Keratinocyte (primary cell): ENCODE measurements around the gene ITPK1. TPM values are rescaled to one million over a fixed set of nuclear protein-coding genes. Genes with fewer than 3 reads are reported as not detected.

Experiments
- DNase-seq: peaks from one replicate; pipeline ENCODE4 v3.0.0-alpha.2; 2011; ENCODE audit warnings: low read depth, missing footprints, low spot score
- FAIRE-seq: peaks from 2 replicates; lab custom pipeline; 2011; peaks lifted over from hg19 to GRCh38; lab: Jason Lieb, UNC
- H2AFZ ChIP-seq: 2 replicates; pipeline ENCODE4 v1.6.0; 2012; ENCODE audit warnings: low read length, control low read depth, inconsistent platforms; ENCODE audit not compliant: control insufficient read depth
- H3K27ac ChIP-seq: 2 replicates; pipeline ENCODE4 v1.5.1; 2011; ENCODE audit warnings: low read length; ENCODE audit not compliant: control insufficient read depth, insufficient read depth
- H3K27me3 ChIP-seq: 3 replicates; pipeline ENCODE4 v1.6.0; 2011; ENCODE audit warnings: low read length; ENCODE audit not compliant: control insufficient read depth, insufficient read depth; ENCODE audit errors: extremely low read depth
- H3K36me3 ChIP-seq, 2 experiments: 2 replicates in 1 of 2; 3 replicates in 1 of 2; pipeline ENCODE4 v1.5.1; 2011; ENCODE audit warnings: low read length in 2 of 2, mild to moderate bottlenecking in 1 of 2; ENCODE audit not compliant: control insufficient read depth in 2 of 2, insufficient read depth in 2 of 2; ENCODE audit errors: extremely low read depth in 1 of 2
- H3K4me1 ChIP-seq: 3 replicates; pipeline ENCODE4 v1.5.1; 2011; ENCODE audit warnings: low read length; ENCODE audit not compliant: control insufficient read depth, insufficient read depth; ENCODE audit errors: extremely low read depth
- H3K4me2 ChIP-seq: 3 replicates; pipeline ENCODE4 v1.6.0; 2011; ENCODE audit warnings: low read depth, low read length; ENCODE audit not compliant: control insufficient read depth, insufficient read depth; ENCODE audit errors: extremely low read depth
- H3K4me3 ChIP-seq, 3 experiments: fragments of 200-600 bp in 1 of 3; sonication (generic) in 1 of 3; 2 replicates in 2 of 3; 3 replicates in 1 of 3; pipeline ENCODE4 v1.5.1; 2011 to 2016; ENCODE audit warnings: low read length in 3 of 3, mild to moderate bottlenecking in 3 of 3, control low read depth in 2 of 3, inconsistent platforms in 1 of 3, low read depth in 1 of 3, mixed read lengths in 1 of 3, mixed run types in 1 of 3, moderate library complexity in 1 of 3; ENCODE audit not compliant: control insufficient read depth in 2 of 3, insufficient read depth in 2 of 3; ENCODE audit errors: extremely low read depth in 1 of 3
- H3K79me2 ChIP-seq: 2 replicates; pipeline ENCODE4 v1.6.0; 2012; ENCODE audit warnings: low read length; ENCODE audit not compliant: control insufficient read depth, insufficient read depth
- H3K9ac ChIP-seq: 3 replicates; pipeline ENCODE4 v1.6.0; 2011; ENCODE audit warnings: low read length; ENCODE audit not compliant: control insufficient read depth, insufficient read depth; ENCODE audit errors: extremely low read depth
- H3K9me1 ChIP-seq: 3 replicates; pipeline ENCODE4 v1.6.0; 2011; ENCODE audit warnings: low read length; ENCODE audit not compliant: control insufficient read depth, insufficient read depth; ENCODE audit errors: extremely low read depth
- H3K9me3 ChIP-seq: 2 replicates; pipeline ENCODE4 v1.5.1; 2012; ENCODE audit warnings: low read depth, low read length; ENCODE audit not compliant: control insufficient read depth
- H4K20me1 ChIP-seq: 3 replicates; pipeline ENCODE4 v1.6.0; 2011; ENCODE audit warnings: low read length; ENCODE audit not compliant: control insufficient read depth, insufficient read depth; ENCODE audit errors: extremely low read depth
- EZH2 ChIP-seq: IDR thresholded peaks from one replicate; pipeline ENCODE4 v1.6.1; 2012; ENCODE audit warnings: inconsistent platforms, mild to moderate bottlenecking, low read length, moderate library complexity
- dilution Hi-C: fragments of 300-500 bp; cut with MboI; formaldehyde crosslinking; loops from one replicate; pipeline ENCODE4 v1.7.0; 2020; ENCODE audit warnings: low sequenced_read_pairs; ENCODE audit not compliant: extremely low pct_ligation_motif_present
- polyA plus RNA-seq, 5 experiments: library from polyadenylated mRNA; depleted of rRNA in 3 of 5; stranded (reverse) in 3 of 5; stranded (forward) in 1 of 5; unstranded in 1 of 5; fragments of >200 nt; gene quantifications; 1 replicate in 1 of 5; 2 replicates in 3 of 5; 3 replicates in 1 of 5; pipeline versions ENCODE4 v1.2.1 to v1.2.3, GENCODE V29; 2011 to 2012; ENCODE audit warnings: missing spikeins in 2 of 5, low read depth in 1 of 5, low replicate concordance in 1 of 5
- TF ChIP-seq, protein P1 (sequence below), 3 experiments: IDR thresholded peaks in 1 of 3; conservative IDR thresholded peaks in 1 of 3; optimal IDR thresholded peaks in 1 of 3; 2 replicates in 2 of 3; 3 replicates in 1 of 3; pipeline versions ENCODE3 to v1.5.1; 2011; ENCODE audit warnings: low read length in 3 of 3, mild to moderate bottlenecking in 3 of 3, moderate library complexity in 2 of 3, control low read depth in 1 of 3, inconsistent platforms in 1 of 3; ENCODE audit not compliant: insufficient read depth in 2 of 3; ENCODE audit errors: extremely low read depth in 1 of 3

ITPK1 gene
- polyA plus RNA-seq, 1 donor (not counting 4 experiments of a cell fraction or from before 2014, with no cell fraction given): 67.8 TPM

DNA sequence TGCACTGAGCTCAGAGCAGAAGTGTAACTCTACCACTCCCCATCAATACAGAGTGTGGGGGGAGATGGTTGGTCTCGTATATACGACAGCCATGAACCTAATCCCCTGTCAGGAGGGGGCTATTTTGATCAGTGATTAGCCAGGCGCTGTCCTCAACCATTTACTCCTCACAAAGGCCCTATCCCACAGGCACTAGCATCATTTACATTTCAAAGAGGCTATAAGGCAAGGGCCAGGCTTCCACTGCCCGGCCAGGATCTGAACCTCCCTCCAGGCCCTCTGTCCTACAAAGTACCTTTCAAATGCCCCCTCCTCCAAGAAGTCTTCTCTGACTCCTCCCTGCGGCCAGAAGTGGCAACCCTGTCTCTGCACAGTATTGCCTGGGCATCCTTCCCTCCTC lies 74.7 kb downstream of the ITPK1 start:
- FAIRE-seq: no peak

DNA sequence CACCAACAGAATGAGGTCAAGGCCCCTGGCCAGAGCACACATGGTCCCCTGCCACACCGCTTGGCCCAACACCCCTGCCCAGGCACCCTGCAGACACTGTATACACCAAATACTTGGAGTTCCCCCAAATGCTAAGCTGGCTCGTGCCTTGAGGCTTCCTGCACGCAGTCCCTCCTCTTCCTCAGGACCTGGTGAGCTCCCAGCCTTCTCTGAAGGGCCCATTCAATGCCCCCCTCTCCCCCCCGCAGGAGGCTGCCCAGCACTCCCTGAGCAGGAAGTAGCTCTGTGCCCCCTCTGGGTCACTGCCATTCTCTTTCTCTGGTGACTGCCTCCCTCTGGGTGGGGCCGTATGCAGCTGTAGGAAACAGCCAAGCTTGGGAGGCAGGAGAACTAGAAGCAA lies 75.3 kb downstream of the ITPK1 start:
- TF ChIP-seq, protein P1, sequence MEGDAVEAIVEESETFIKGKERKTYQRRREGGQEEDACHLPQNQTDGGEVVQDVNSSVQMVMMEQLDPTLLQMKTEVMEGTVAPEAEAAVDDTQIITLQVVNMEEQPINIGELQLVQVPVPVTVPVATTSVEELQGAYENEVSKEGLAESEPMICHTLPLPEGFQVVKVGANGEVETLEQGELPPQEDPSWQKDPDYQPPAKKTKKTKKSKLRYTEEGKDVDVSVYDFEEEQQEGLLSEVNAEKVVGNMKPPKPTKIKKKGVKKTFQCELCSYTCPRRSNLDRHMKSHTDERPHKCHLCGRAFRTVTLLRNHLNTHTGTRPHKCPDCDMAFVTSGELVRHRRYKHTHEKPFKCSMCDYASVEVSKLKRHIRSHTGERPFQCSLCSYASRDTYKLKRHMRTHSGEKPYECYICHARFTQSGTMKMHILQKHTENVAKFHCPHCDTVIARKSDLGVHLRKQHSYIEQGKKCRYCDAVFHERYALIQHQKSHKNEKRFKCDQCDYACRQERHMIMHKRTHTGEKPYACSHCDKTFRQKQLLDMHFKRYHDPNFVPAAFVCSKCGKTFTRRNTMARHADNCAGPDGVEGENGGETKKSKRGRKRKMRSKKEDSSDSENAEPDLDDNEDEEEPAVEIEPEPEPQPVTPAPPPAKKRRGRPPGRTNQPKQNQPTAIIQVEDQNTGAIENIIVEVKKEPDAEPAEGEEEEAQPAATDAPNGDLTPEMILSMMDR (optimal IDR thresholded peaks at IDR 0.05 in 1 of 3, IDR thresholded peaks at IDR 0.05 in 1 of 3, conservative IDR thresholded peaks at IDR 0.05 in 1 of 3; ENCODE audit: extremely low read depth in 1 of 3, insufficient read depth in 2 of 3, low read length in 3 of 3): no peak
- TF ChIP-seq EZH2: no peak
- FAIRE-seq (no peak), DNase-seq (no peak)
- Histone ChIP-seq H3K4me3 (no peak overlapping the region), H3K27me3 (no peaks in the 10 kb centered on the region), H3K36me3 (no peaks in the 10 kb centered on the region), H3K9me1 (no peaks in the 10 kb centered on the region), H3K79me2 (peaks cover 29% of the 10 kb centered on the region), H3K4me1 (peaks cover 74% of the 10 kb centered on the region), H3K4me2 (no peak overlapping the region), H3K9ac (no peak overlapping the region), H3K9me3 (no peaks in the 10 kb centered on the region), H2AFZ (no peak overlapping the region), H3K27ac (no peak overlapping the region), H4K20me1 (no peaks in the 10 kb centered on the region)
- dilution Hi-C loops: no loop called here

More for the DNA sequence above, 74.7 kb downstream of the ITPK1 start:
- H3K4me3 ChIP-seq: no peak overlapping the region
- H3K27ac ChIP-seq: no peak overlapping the region
- no peaks in the 10 kb centered on the region for H4K20me1 ChIP-seq
- TF ChIP-seq, protein P1 (optimal IDR thresholded peaks at IDR 0.05 in 1 of 3, IDR thresholded peaks at IDR 0.05 in 1 of 3, conservative IDR thresholded peaks at IDR 0.05 in 1 of 3; ENCODE audit: extremely low read depth in 1 of 3, insufficient read depth in 2 of 3, low read length in 3 of 3): no peak
- no peak for TF ChIP-seq EZH2
- no peak for DNase-seq
- H3K4me2 ChIP-seq: no peak overlapping the region
- H3K27me3 ChIP-seq: no peaks in the 10 kb centered on the region
- H3K9me1 ChIP-seq: no peaks in the 10 kb centered on the region
- no peak overlapping the region for H3K9ac ChIP-seq
- dilution Hi-C loops: no loop called here
- no peak overlapping the region for H2AFZ ChIP-seq
- H3K79me2 ChIP-seq: peaks cover 33% of the 10 kb centered on the region
- no peaks in the 10 kb centered on the region for H3K9me3 ChIP-seq
- peaks cover 73% of the 10 kb centered on the region for H3K4me1 ChIP-seq
- H3K36me3 ChIP-seq: no peaks in the 10 kb centered on the region
